ENCODE data around the gene SLC1A4. TPM values are rescaled to one million over a fixed set of nuclear protein-coding genes. Genes with fewer than 3 reads are reported as not detected.

Gene SLC1A4
- total RNA-seq, 1 experiment from 2014 or later, result 12.9 TPM

DNA sequence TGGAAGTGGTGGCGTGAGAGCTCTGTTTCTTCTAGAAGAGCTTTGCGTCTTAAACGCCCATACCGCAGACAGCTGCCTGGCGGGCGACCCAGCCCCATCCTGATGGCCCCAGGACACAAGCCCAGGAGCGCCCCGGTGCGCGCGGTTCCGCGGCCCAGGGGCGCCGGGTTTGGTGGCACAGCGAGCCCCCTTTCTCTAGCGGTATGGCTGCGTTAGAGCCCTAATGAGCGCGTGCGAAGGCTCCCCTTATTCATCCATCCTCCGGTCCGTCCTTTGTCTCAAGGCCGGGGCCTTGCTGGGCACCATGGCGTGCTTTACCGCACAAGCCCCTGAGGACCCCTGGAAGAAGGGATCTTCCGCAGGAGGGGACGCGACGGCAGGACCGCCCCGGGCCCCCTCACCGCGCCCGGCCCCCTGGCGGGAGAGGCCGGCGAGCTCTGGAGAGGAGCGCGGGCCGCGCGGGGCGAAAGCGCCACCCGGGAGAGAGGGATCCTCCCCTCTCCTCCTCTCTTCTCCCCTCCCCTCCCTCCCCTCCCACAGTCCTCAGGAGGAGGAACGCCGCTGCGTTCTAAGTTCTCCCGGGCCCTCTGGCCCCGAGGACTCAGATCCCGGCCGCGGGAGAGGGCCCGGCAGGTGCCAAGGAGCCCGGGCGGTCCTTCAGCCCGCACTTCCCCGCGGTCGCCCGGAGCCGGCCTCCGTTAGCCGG, 626 bp upstream of the SLC1A4 start:
- in situ Hi-C loops (cut with HindIII; ENCODE audit: low pct_unique_long_range_greater_than_20kb, low sequenced_read_pairs), result no loop called here
- Histone ChIP-seq H3K36me3 (ENCODE audit: control insufficient read depth, insufficient read depth, low read length) (no peaks in the 10 kb centered on the region; the same call in 1 of the 2 replicates), H3K9me3 (ENCODE audit: control insufficient read depth, insufficient read depth, low read depth, low read length) (no peaks in the 10 kb centered on the region), H3K4me1 (ENCODE audit: control insufficient read depth, insufficient read depth, low read length) (no peaks in the 10 kb centered on the region; the same call in 1 of the 2 replicates), H3K27ac (ENCODE audit: low read length) (peak overlapping the region; percentile 69), H3K4me3 (ENCODE audit: low read depth in 2 of 2, low read length in 2 of 2) (peak overlapping the region; percentile 72 to 79), H3K27me3 (ENCODE audit: control insufficient read depth, insufficient read depth, low read length) (no peaks in the 10 kb centered on the region)
- DNase-seq (ENCODE audit: low read depth, low spot score), result no peak
- TF ChIP-seq, protein P1, sequence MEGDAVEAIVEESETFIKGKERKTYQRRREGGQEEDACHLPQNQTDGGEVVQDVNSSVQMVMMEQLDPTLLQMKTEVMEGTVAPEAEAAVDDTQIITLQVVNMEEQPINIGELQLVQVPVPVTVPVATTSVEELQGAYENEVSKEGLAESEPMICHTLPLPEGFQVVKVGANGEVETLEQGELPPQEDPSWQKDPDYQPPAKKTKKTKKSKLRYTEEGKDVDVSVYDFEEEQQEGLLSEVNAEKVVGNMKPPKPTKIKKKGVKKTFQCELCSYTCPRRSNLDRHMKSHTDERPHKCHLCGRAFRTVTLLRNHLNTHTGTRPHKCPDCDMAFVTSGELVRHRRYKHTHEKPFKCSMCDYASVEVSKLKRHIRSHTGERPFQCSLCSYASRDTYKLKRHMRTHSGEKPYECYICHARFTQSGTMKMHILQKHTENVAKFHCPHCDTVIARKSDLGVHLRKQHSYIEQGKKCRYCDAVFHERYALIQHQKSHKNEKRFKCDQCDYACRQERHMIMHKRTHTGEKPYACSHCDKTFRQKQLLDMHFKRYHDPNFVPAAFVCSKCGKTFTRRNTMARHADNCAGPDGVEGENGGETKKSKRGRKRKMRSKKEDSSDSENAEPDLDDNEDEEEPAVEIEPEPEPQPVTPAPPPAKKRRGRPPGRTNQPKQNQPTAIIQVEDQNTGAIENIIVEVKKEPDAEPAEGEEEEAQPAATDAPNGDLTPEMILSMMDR (IDR thresholded peaks at IDR 0.05), result peak; percentile 62
- TF ChIP-seq, protein P2, sequence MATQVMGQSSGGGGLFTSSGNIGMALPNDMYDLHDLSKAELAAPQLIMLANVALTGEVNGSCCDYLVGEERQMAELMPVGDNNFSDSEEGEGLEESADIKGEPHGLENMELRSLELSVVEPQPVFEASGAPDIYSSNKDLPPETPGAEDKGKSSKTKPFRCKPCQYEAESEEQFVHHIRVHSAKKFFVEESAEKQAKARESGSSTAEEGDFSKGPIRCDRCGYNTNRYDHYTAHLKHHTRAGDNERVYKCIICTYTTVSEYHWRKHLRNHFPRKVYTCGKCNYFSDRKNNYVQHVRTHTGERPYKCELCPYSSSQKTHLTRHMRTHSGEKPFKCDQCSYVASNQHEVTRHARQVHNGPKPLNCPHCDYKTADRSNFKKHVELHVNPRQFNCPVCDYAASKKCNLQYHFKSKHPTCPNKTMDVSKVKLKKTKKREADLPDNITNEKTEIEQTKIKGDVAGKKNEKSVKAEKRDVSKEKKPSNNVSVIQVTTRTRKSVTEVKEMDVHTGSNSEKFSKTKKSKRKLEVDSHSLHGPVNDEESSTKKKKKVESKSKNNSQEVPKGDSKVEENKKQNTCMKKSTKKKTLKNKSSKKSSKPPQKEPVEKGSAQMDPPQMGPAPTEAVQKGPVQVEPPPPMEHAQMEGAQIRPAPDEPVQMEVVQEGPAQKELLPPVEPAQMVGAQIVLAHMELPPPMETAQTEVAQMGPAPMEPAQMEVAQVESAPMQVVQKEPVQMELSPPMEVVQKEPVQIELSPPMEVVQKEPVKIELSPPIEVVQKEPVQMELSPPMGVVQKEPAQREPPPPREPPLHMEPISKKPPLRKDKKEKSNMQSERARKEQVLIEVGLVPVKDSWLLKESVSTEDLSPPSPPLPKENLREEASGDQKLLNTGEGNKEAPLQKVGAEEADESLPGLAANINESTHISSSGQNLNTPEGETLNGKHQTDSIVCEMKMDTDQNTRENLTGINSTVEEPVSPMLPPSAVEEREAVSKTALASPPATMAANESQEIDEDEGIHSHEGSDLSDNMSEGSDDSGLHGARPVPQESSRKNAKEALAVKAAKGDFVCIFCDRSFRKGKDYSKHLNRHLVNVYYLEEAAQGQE (IDR thresholded peaks at IDR 0.05; ENCODE audit: insufficient read depth in 1 of 2, low read depth in 2 of 2, low read length in 1 of 2), result no peak
- no peak for TF ChIP-seq TCF7L2 (IDR thresholded peaks at IDR 0.05; ENCODE audit: low read depth, low read length)
- POLR2A ChIA-PET, result interaction anchor here (0.6 kb wide), 1 partner anchor 224 kb away, joined by 3 read pairs; no protein-coding TSS in a partner anchor
- CTCF ChIA-PET, result no interaction called here
- intact Hi-C loops (cut with micrococcal nuclease; ENCODE audit: unreplicated experiment), result no loop called here
- peak; percentile 86 for ATAC-seq
- no TSS peak for BruUV-seq (replicated peaks)

DNA sequence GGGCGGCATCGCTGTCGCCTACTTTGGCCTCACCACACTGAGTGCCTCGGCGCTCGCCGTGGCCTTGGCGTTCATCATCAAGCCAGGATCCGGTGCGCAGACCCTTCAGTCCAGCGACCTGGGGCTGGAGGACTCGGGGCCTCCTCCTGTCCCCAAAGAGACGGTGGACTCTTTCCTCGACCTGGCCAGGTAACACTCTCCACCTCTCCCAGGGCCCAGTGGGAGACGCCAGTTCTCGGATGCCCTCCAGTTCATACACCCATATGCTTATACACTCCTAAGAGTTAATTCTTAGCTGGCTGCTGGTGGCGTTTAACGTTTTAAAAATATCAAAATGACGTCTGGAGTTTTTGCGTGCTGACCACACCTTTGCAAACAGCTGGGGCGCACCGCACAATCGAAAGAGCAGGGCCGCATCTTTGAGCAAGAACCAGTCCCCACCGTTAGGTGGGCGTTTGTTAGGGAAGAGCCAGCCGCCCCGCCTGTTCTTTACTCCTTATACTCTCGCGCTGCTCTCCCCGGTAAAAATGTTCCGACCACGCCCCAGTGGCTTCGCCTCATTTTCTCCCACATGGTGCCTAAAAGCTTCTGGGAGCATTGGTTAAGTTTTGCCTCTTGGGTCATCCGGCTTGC, 899 bp downstream of the SLC1A4 start:
- ChIA-PET CTCF (no interaction called here), POLR2A (no interaction called here)
- TF ChIP-seq, protein P1 (IDR thresholded peaks at IDR 0.05), result no peak
- TF ChIP-seq, protein P2 (IDR thresholded peaks at IDR 0.05; ENCODE audit: insufficient read depth in 1 of 2, low read depth in 2 of 2, low read length in 1 of 2), result no peak
- TF ChIP-seq SIN3A (IDR thresholded peaks at IDR 0.05; ENCODE audit: borderline replicate concordance, insufficient read depth, low read depth, low read length) (no peak), TCF7L2 (IDR thresholded peaks at IDR 0.05; ENCODE audit: low read depth, low read length) (no peak), POLR2AphosphoS5 (IDR thresholded peaks at IDR 0.05; ENCODE audit: low read depth, low read length) (no peak)
- peak; percentile 6 for ATAC-seq
- no peaks in the 10 kb centered on the region for H3K27me3 ChIP-seq (ENCODE audit: control insufficient read depth, insufficient read depth, low read length)
- H3K27ac ChIP-seq (ENCODE audit: low read length), result no peak overlapping the region
- H3K4me3 ChIP-seq (ENCODE audit: low read depth in 2 of 2, low read length in 2 of 2), result peak overlapping the region; percentile 72 to 79
- BruUV-seq (replicated peaks), result no TSS peak
- in situ Hi-C loops (cut with HindIII; ENCODE audit: low pct_unique_long_range_greater_than_20kb, low sequenced_read_pairs) (no loop called here), intact Hi-C loops (cut with micrococcal nuclease; ENCODE audit: unreplicated experiment) (no loop called here)
- DNase-seq (ENCODE audit: low read depth, low spot score), result no peak
- H3K36me3 ChIP-seq (ENCODE audit: control insufficient read depth, insufficient read depth, low read length), result no peaks in the 10 kb centered on the region; the same call in 1 of the 2 replicates
- H3K4me1 ChIP-seq (ENCODE audit: control insufficient read depth, insufficient read depth, low read length), result no peaks in the 10 kb centered on the region; the same call in 1 of the 2 replicates
- no peaks in the 10 kb centered on the region for H3K9me3 ChIP-seq (ENCODE audit: control insufficient read depth, insufficient read depth, low read depth, low read length)

Data from Panc1 (cell line).